Right lung (tissue), 5 donors: ENCODE measurements around the gene FGF22. TPM values are rescaled to one million over a fixed set of nuclear protein-coding genes. Genes with fewer than 3 reads are reported as not detected.
A peak's percentile ranks its signal among the peaks of the same experiment; 100 is the strongest.

ENCODE experiments used
- DNase-seq, 2 donors: peaks; one replicate each; pipeline ENCODE4 v3.0.0-alpha.2; 2013
- polyA plus RNA-seq, 5 donors: library from polyadenylated mRNA; unstranded; fragments of 120-200 nt; gene quantifications; one replicate each; pipeline versions ENCODE4 v1.2.1 to v1.2.3, GENCODE V29; 2013; ENCODE audit warnings: inconsistent platforms in 1 of 5, low replicate concordance in 1 of 5; ENCODE audit not compliant: insufficient read length in 5 of 5, insufficient read depth in 1 of 5

The FGF22 gene
- polyA plus RNA-seq, 5 donors = 0.19 to 0.57 (median 0.22) TPM

GRCh38 chr19:677601-678436 lies 38.1 kb downstream of the FGF22 start:
- DNase-seq = no peak

- no peak for DNase-seq
Observed at GRCh38 chr19:678791-679388, 39.2 kb downstream of the FGF22 start.

- peak; percentile 77 for DNase-seq
Observed at GRCh38 chr19:679418-680286, 40.0 kb downstream of the FGF22 start.

GRCh38 chr19:680287-681028 lies 40.8 kb downstream of the FGF22 start:
- DNase-seq = peak; percentile 95 to 96

- DNase-seq = no peak
Observed at GRCh38 chr19:681029-682019, 41.6 kb downstream of the FGF22 start.

GRCh38 chr19:682678-683320 lies 43.1 kb downstream of the FGF22 start:
- DNase-seq = no peak

GRCh38 chr19:685454-685931 lies 45.8 kb downstream of the FGF22 start:
- no peak for DNase-seq

- DNase-seq = no peak
Observed at GRCh38 chr19:686589-687297, 47.1 kb downstream of the FGF22 start.

- no peak for DNase-seq
Observed at GRCh38 chr19:687569-688166, 48.0 kb downstream of the FGF22 start.

GRCh38 chr19:688214-688613 lies 48.5 kb downstream of the FGF22 start:
- no peak for DNase-seq

GRCh38 chr19:688992-689391 lies 49.3 kb downstream of the FGF22 start:
- no peak for DNase-seq

- no peak for DNase-seq
Observed at GRCh38 chr19:690203-690602, 50.5 kb downstream of the FGF22 start.

Other genes with a start within 250 kb of the FGF22 start
- under 1 TPM; 0.33 to 0.86 (median 0.54) TPM for gene C2CD4C, start 230.7 kb upstream of the FGF22 start, polyA plus RNA-seq
- 10 to 100 TPM; 13.3 to 30.9 (median 21.0) TPM for gene SHC2, start 178.8 kb upstream of the FGF22 start, polyA plus RNA-seq
- 10 to 100 TPM in 2 of 5 donors, 1 to 10 TPM in 3; 4.0 to 14.7 (median 6.2) TPM for gene MADCAM1, start 143.4 kb upstream of the FGF22 start, polyA plus RNA-seq
- 10 to 100 TPM in 1 of 5 donors, 1 to 10 TPM in 4; 4.0 to 15.5 (median 6.6) TPM for gene TPGS1, start 132.4 kb upstream of the FGF22 start, polyA plus RNA-seq
- 10 to 100 TPM; 43.5 to 68.9 (median 50.8) TPM for gene CDC34, start 108.1 kb upstream of the FGF22 start, polyA plus RNA-seq
- gene GZMM, start 95.8 kb upstream of the FGF22 start, polyA plus RNA-seq = 1 to 10 TPM in 1 of 5 donors, under 1 TPM in 4; 0.32 to 1.1 (median 0.76) TPM
- gene BSG, start 67.3 kb upstream of the FGF22 start, polyA plus RNA-seq = 100 to 1,000 TPM; 219 to 458 (median 275) TPM
- gene HCN2, start 50.0 kb upstream of the FGF22 start, polyA plus RNA-seq = under 1 TPM; 0.05 to 0.15 (median 0.13) TPM
- gene POLRMT, start 6.3 kb upstream of the FGF22 start, polyA plus RNA-seq = 10 to 100 TPM; 28.9 to 46.0 (median 43.0) TPM
- 10 to 100 TPM; 13.8 to 33.6 (median 19.8) TPM for gene RNF126, start 23.3 kb downstream of the FGF22 start, polyA plus RNA-seq
- 10 to 100 TPM in 3 of 5 donors, 1 to 10 TPM in 2; 7.0 to 17.2 (median 12.9) TPM for gene FSTL3, start 36.5 kb downstream of the FGF22 start, polyA plus RNA-seq
- gene PRSS57, start 55.6 kb downstream of the FGF22 start, polyA plus RNA-seq = under 1 TPM in 4 of 5 donors, not detected in 1; 0.14 to 0.64 (median 0.39) TPM
- gene PALM, start 69.1 kb downstream of the FGF22 start, polyA plus RNA-seq = 10 to 100 TPM; 32.5 to 62.8 (median 43.2) TPM
- 10 to 100 TPM in 2 of 5 donors, 1 to 10 TPM in 3; 5.7 to 17.2 (median 9.4) TPM for gene MISP, start 111.2 kb downstream of the FGF22 start, polyA plus RNA-seq
- gene PTBP1, start 157.6 kb downstream of the FGF22 start, polyA plus RNA-seq = 100 to 1,000 TPM; 294 to 375 (median 310) TPM
- gene PLPPR3, start 182.1 kb downstream of the FGF22 start, polyA plus RNA-seq = 10 to 100 TPM in 1 of 5 donors, 1 to 10 TPM in 4; 3.0 to 13.7 (median 7.1) TPM
- gene AZU1, start 188.0 kb downstream of the FGF22 start, polyA plus RNA-seq = 1 to 10 TPM; 1.4 to 4.4 (median 1.9) TPM
- gene PRTN3, start 201.1 kb downstream of the FGF22 start, polyA plus RNA-seq = 1 to 10 TPM; 1.4 to 3.4 (median 2.2) TPM
- 1 to 10 TPM in 2 of 5 donors, under 1 TPM in 3; 0.20 to 1.7 (median 0.75) TPM for gene ELANE, start 212.4 kb downstream of the FGF22 start, polyA plus RNA-seq
- 10 to 100 TPM in 1 of 5 donors, 1 to 10 TPM in 4; 4.7 to 31.4 (median 6.3) TPM for gene CFD, start 219.8 kb downstream of the FGF22 start, polyA plus RNA-seq